ENCODE data around the gene FTH1.

FTH1 gene

GRCh38 chr11:61949169-61950034 lies 18.0 kb downstream of the FTH1 start:
- no peak for TF ChIP-seq TAF1 (IDR thresholded peaks at IDR 0.05; ENCODE audit: low read depth, low read length)
- TF ChIP-seq SPI1 (IDR thresholded peaks at IDR 0.05; ENCODE audit: low read depth, low read length), result no peak
- TF ChIP-seq POLR2A (IDR thresholded peaks at IDR 0.05; ENCODE audit: low read depth, low read length), result no peak
- TF ChIP-seq PAX5 (IDR thresholded peaks at IDR 0.05; ENCODE audit: insufficient read depth, low read length, severe bottlenecking), result no peak
- TF ChIP-seq POU2F2 (IDR thresholded peaks at IDR 0.05; ENCODE audit: low read depth, low read length), result no peak
- no peak for TF ChIP-seq POLR2AphosphoS5 (IDR thresholded peaks at IDR 0.05; ENCODE audit: low read depth, low read length)
- no peak for FAIRE-seq
- DNase-seq (ENCODE audit: insufficient read length, low spot score), result no peak

GRCh38 chr11:61948505-61948904 lies 18.9 kb downstream of the FTH1 start:
- FAIRE-seq, result no peak
- TF ChIP-seq PAX5 (IDR thresholded peaks at IDR 0.05; ENCODE audit: insufficient read depth, low read length, severe bottlenecking) (no peak), TAF1 (IDR thresholded peaks at IDR 0.05; ENCODE audit: low read depth, low read length) (no peak), SPI1 (IDR thresholded peaks at IDR 0.05; ENCODE audit: low read depth, low read length) (no peak), POLR2AphosphoS5 (IDR thresholded peaks at IDR 0.05; ENCODE audit: low read depth, low read length) (no peak), POLR2A (IDR thresholded peaks at IDR 0.05; ENCODE audit: low read depth, low read length) (no peak), POU2F2 (IDR thresholded peaks at IDR 0.05; ENCODE audit: low read depth, low read length) (no peak)

GRCh38 chr11:61947486-61948210 lies 19.8 kb downstream of the FTH1 start:
- TF ChIP-seq POLR2A (IDR thresholded peaks at IDR 0.05; ENCODE audit: low read depth, low read length) (no peak), POU2F2 (IDR thresholded peaks at IDR 0.05; ENCODE audit: low read depth, low read length) (no peak), SPI1 (IDR thresholded peaks at IDR 0.05; ENCODE audit: low read depth, low read length) (no peak)
- DNase-seq (ENCODE audit: insufficient read length, low spot score), result peak; percentile 65
- no peak for FAIRE-seq

More at GRCh38 chr11:61948505-61948904, 18.9 kb downstream of the FTH1 start:
- no peak for DNase-seq (ENCODE audit: insufficient read length, low spot score)

- FAIRE-seq (no peak), DNase-seq (ENCODE audit: insufficient read length, low spot score) (no peak)
Observed at GRCh38 chr11:61946894-61947293, 20.5 kb downstream of the FTH1 start.

DNA sequence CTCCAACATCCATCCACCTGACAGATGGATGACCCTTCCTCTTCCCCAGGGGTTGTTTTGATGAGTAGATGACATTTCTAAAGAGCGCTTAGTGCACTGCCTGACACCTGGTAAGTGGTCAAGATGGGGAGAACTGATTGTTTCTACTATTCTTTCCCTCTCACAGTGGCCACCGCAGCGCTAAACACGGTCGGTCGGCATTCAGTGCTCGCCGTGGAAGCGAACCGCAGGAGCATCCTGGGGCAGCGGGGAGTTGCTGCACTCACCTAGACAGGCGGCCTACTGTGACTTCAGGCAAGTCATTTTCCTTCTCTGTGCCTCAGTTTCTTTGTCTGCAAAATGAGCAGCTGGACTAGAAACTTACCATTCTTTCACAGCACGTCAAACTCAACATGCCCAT lies 22.2 kb downstream of the FTH1 start:
- DNase-seq (ENCODE audit: insufficient read length, low spot score), result no peak
- no peak for FAIRE-seq
- TF ChIP-seq POLR2AphosphoS5 (IDR thresholded peaks at IDR 0.05; ENCODE audit: low read depth, low read length) (no peak), TAF1 (IDR thresholded peaks at IDR 0.05; ENCODE audit: low read depth, low read length) (no peak)

More at GRCh38 chr11:61946894-61947293, 20.5 kb downstream of the FTH1 start:
- TF ChIP-seq TAF1 (IDR thresholded peaks at IDR 0.05; ENCODE audit: low read depth, low read length), result no peak
- no peak for TF ChIP-seq POU2F2 (IDR thresholded peaks at IDR 0.05; ENCODE audit: low read depth, low read length)
- no peak for TF ChIP-seq PAX5 (IDR thresholded peaks at IDR 0.05; ENCODE audit: insufficient read depth, low read length, severe bottlenecking)
- no peak for TF ChIP-seq POLR2A (IDR thresholded peaks at IDR 0.05; ENCODE audit: low read depth, low read length)
- no peak for TF ChIP-seq POLR2AphosphoS5 (IDR thresholded peaks at IDR 0.05; ENCODE audit: low read depth, low read length)
- TF ChIP-seq SPI1 (IDR thresholded peaks at IDR 0.05; ENCODE audit: low read depth, low read length), result no peak

DNA sequence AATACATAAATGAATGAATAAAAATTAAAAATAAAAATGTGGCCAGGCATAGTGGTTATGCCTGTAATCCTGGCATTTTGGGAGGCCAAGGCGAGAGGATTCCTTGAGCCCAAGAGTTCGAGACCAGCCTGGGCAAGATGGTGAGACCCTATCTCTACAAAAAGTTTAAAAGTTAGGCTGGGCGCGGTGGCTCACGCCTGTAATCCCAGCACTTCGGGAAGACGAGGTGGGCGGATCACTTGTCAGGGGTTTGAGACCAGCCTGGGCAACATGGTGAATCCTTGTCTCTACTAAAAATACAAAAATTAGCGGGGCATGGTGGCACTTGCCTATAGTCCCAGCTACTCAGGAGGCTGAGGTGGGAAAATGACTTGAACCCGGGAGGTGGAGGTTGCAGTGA lies 27.0 kb downstream of the FTH1 start:
- DNase-seq (ENCODE audit: insufficient read length, low spot score), result no peak

GRCh38 chr11:61935861-61936260 lies 31.6 kb downstream of the FTH1 start:
- DNase-seq (ENCODE audit: insufficient read length, low spot score) (no peak), FAIRE-seq (no peak)
- TF ChIP-seq SPI1 (IDR thresholded peaks at IDR 0.05; ENCODE audit: low read depth, low read length) (no peak), POU2F2 (IDR thresholded peaks at IDR 0.05; ENCODE audit: low read depth, low read length) (no peak), POLR2A (IDR thresholded peaks at IDR 0.05; ENCODE audit: low read depth, low read length) (no peak), PAX5 (IDR thresholded peaks at IDR 0.05; ENCODE audit: insufficient read depth, low read length, severe bottlenecking) (no peak), TAF1 (IDR thresholded peaks at IDR 0.05; ENCODE audit: low read depth, low read length) (no peak), POLR2AphosphoS5 (IDR thresholded peaks at IDR 0.05; ENCODE audit: low read depth, low read length) (no peak)

More for the DNA sequence above, 27.0 kb downstream of the FTH1 start:
- no peak for FAIRE-seq
- TF ChIP-seq SPI1 (IDR thresholded peaks at IDR 0.05; ENCODE audit: low read depth, low read length) (no peak), PAX5 (IDR thresholded peaks at IDR 0.05; ENCODE audit: insufficient read depth, low read length, severe bottlenecking) (no peak), POU2F2 (IDR thresholded peaks at IDR 0.05; ENCODE audit: low read depth, low read length) (no peak)

- DNase-seq (ENCODE audit: insufficient read length, low spot score), result no peak
- FAIRE-seq, result no peak
- TF ChIP-seq POLR2AphosphoS5 (IDR thresholded peaks at IDR 0.05; ENCODE audit: low read depth, low read length) (no peak), TAF1 (IDR thresholded peaks at IDR 0.05; ENCODE audit: low read depth, low read length) (no peak), SPI1 (IDR thresholded peaks at IDR 0.05; ENCODE audit: low read depth, low read length) (no peak), PAX5 (IDR thresholded peaks at IDR 0.05; ENCODE audit: insufficient read depth, low read length, severe bottlenecking) (no peak), POU2F2 (IDR thresholded peaks at IDR 0.05; ENCODE audit: low read depth, low read length) (no peak), POLR2A (IDR thresholded peaks at IDR 0.05; ENCODE audit: low read depth, low read length) (no peak)
Observed at GRCh38 chr11:61930933-61931332, 36.5 kb downstream of the FTH1 start.

DNA sequence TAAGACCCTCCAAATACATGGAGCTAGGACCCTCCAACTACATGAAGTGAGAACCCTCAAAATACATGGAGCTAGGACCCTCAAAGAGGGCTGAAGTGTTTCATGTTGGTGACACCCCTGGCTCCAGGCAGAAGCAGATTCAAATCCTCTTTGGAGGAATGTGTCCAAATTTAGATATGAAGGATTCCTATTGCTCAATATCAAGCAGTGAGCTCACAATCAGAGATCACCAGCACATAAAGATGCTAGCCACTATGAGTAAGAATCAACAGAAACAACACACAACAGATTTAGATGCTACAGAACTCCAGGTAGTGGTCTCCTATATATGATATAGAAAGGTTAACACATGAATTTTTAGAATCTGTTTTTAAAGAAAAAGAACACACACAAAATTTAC lies 38.8 kb downstream of the FTH1 start:
- TF ChIP-seq POLR2AphosphoS5 (IDR thresholded peaks at IDR 0.05; ENCODE audit: low read depth, low read length), result no peak
- TF ChIP-seq SPI1 (IDR thresholded peaks at IDR 0.05; ENCODE audit: low read depth, low read length), result no peak
- TF ChIP-seq PAX5 (IDR thresholded peaks at IDR 0.05; ENCODE audit: insufficient read depth, low read length, severe bottlenecking), result no peak
- FAIRE-seq (no peak), DNase-seq (ENCODE audit: insufficient read length, low spot score) (no peak)

GRCh38 chr11:61927501-61927900 lies 39.9 kb downstream of the FTH1 start:
- no peak for DNase-seq (ENCODE audit: insufficient read length, low spot score)

More at GRCh38 chr11:61927501-61927900, 39.9 kb downstream of the FTH1 start:
- no peak for TF ChIP-seq POLR2AphosphoS5 (IDR thresholded peaks at IDR 0.05; ENCODE audit: low read depth, low read length)
- TF ChIP-seq POU2F2 (IDR thresholded peaks at IDR 0.05; ENCODE audit: low read depth, low read length), result no peak
- TF ChIP-seq PAX5 (IDR thresholded peaks at IDR 0.05; ENCODE audit: insufficient read depth, low read length, severe bottlenecking), result no peak
- TF ChIP-seq POLR2A (IDR thresholded peaks at IDR 0.05; ENCODE audit: low read depth, low read length), result no peak
- no peak for TF ChIP-seq TAF1 (IDR thresholded peaks at IDR 0.05; ENCODE audit: low read depth, low read length)
- TF ChIP-seq SPI1 (IDR thresholded peaks at IDR 0.05; ENCODE audit: low read depth, low read length), result no peak
- FAIRE-seq, result no peak

Data from GM12891 (cell line).